Measurements from ENCODE around the gene KLHL40.

- no peak for TF ChIP-seq POLR2A (IDR thresholded peaks at IDR 0.05; ENCODE audit: low read depth, low read length)
- TF ChIP-seq, protein P1, sequence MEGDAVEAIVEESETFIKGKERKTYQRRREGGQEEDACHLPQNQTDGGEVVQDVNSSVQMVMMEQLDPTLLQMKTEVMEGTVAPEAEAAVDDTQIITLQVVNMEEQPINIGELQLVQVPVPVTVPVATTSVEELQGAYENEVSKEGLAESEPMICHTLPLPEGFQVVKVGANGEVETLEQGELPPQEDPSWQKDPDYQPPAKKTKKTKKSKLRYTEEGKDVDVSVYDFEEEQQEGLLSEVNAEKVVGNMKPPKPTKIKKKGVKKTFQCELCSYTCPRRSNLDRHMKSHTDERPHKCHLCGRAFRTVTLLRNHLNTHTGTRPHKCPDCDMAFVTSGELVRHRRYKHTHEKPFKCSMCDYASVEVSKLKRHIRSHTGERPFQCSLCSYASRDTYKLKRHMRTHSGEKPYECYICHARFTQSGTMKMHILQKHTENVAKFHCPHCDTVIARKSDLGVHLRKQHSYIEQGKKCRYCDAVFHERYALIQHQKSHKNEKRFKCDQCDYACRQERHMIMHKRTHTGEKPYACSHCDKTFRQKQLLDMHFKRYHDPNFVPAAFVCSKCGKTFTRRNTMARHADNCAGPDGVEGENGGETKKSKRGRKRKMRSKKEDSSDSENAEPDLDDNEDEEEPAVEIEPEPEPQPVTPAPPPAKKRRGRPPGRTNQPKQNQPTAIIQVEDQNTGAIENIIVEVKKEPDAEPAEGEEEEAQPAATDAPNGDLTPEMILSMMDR (IDR thresholded peaks at IDR 0.05; ENCODE audit: extremely low read depth in 1 of 2, insufficient read depth in 1 of 2, low read depth in 1 of 2, low read length in 2 of 2): no peak
- no peak for TF ChIP-seq POLR2AphosphoS5 (IDR thresholded peaks at IDR 0.05; ENCODE audit: insufficient read depth, low read depth, low read length)
- TF ChIP-seq EZH2 (IDR thresholded peaks at IDR 0.05; ENCODE audit: borderline replicate concordance, low read depth, low read length, severe bottlenecking): no peak
- TF ChIP-seq JUN (IDR thresholded peaks at IDR 0.05; ENCODE audit: borderline replicate concordance, insufficient read depth, insufficient read length, low read depth): no peak
These were observed 3.8 kb upstream of the KLHL40 start for GRCh38 chr3:42681361-42682038.
